ENCODE results near the gene ULBP2. TPM values are rescaled to one million over a fixed set of nuclear protein-coding genes. Genes with fewer than 3 reads are reported as not detected.
"Not testable (repeated sequence)": the region's sequence is repeated elsewhere in the genome, so short reads cannot be mapped to it uniquely, and the experiment has no call there.

The ULBP2 gene
- total RNA-seq, 1 donor from 2014 or later = 0.30 TPM

DNA sequence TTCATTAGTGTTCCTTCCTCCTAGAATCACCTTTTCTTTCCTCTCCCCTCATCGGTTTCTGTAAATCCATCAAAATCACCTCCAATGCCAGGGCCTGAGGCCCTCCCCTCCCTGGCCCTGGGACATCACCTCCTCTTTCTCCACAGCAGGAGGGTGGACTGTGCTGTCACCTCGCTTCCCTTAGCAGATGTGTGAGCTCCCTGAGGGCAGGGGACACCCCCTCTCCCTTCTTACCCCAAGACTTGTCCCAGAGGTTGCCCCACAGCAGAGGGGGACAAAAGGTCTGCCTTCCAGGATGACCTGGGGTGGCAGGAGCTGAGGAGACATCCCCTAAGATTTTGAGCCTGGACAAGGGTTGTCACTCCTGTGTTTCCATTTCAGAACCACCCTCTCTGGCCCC is 27.8 kb downstream of the ULBP2 start:
- Mint-ChIP-seq H3K9me3 (no peaks in the 10 kb centered on the region), H3K27me3 (ENCODE audit: low read depth) (peaks cover 66% of the 10 kb centered on the region)
- TF ChIP-seq, protein P1, sequence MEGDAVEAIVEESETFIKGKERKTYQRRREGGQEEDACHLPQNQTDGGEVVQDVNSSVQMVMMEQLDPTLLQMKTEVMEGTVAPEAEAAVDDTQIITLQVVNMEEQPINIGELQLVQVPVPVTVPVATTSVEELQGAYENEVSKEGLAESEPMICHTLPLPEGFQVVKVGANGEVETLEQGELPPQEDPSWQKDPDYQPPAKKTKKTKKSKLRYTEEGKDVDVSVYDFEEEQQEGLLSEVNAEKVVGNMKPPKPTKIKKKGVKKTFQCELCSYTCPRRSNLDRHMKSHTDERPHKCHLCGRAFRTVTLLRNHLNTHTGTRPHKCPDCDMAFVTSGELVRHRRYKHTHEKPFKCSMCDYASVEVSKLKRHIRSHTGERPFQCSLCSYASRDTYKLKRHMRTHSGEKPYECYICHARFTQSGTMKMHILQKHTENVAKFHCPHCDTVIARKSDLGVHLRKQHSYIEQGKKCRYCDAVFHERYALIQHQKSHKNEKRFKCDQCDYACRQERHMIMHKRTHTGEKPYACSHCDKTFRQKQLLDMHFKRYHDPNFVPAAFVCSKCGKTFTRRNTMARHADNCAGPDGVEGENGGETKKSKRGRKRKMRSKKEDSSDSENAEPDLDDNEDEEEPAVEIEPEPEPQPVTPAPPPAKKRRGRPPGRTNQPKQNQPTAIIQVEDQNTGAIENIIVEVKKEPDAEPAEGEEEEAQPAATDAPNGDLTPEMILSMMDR (conservative IDR thresholded peaks at IDR 0.05) = no peak

DNA sequence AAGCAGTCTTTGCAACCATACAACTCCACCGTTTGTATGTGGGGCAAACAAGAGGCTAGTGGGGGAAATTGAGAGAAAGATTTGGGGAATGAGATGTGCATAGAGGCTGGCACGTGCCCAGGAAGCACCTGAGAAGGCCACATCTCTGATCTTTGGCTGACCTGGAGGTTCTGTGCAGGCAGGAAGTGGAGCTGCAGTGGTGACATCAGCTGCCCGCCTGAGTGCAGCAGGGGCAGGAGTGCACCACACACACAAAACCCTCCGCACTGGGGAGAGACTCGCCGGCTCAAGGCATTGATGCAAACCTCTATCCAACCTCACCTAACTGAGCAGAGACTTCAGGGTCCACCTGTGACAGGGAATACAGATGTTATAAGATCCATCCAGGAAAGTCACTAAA is 32.6 kb downstream of the ULBP2 start:
- DNase-seq (ENCODE audit: low read depth, low spot score); H3K9me3 Mint-ChIP-seq; H3K4me3 Mint-ChIP-seq; H3K27ac Mint-ChIP-seq (ENCODE audit: unreplicated experiment); H3K36me3 Mint-ChIP-seq (ENCODE audit: low read depth); H3K4me1 Mint-ChIP-seq: not testable (repeated sequence)
- H3K27me3 Mint-ChIP-seq (ENCODE audit: low read depth) = peaks cover 71% of the 10 kb centered on the region

More for the DNA sequence above, 27.8 kb downstream of the ULBP2 start:
- Mint-ChIP-seq H3K4me3 (no peak overlapping the region), H3K4me1 (peaks cover 14% of the 10 kb centered on the region), H3K27ac (ENCODE audit: unreplicated experiment) (peak overlapping the region; percentile 12), H3K36me3 (ENCODE audit: low read depth) (peaks cover 3% of the 10 kb centered on the region)
- no peak for DNase-seq (ENCODE audit: low read depth, low spot score)

DNA sequence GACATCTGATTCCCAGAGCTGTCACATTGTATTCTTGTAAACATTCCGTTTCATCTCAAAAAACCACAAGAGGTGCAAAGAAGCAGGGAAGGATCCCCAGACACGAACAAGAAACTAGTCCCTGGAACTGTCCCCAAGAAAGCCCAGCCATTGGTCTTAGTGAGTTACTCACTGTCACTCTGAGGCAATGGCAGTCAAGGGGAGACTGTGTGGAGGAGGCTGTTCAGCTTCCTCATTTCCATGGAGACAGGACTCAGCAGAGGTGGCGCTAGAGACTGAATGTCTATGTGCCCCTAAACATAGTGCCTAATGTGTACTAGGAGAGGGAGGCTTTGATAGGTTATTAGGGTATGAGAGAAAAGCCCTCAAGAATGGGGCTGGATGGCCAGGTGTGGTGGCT is 33.0 kb downstream of the ULBP2 start:
- Mint-ChIP-seq H3K36me3 (ENCODE audit: low read depth) (no peaks in the 10 kb centered on the region), H3K9me3 (no peaks in the 10 kb centered on the region), H3K4me1 (no peaks in the 10 kb centered on the region), H3K4me3 (no peak overlapping the region), H3K27ac (ENCODE audit: unreplicated experiment) (no peak overlapping the region), H3K27me3 (ENCODE audit: low read depth) (peaks cover 73% of the 10 kb centered on the region)
- TF ChIP-seq, protein P1 (conservative IDR thresholded peaks at IDR 0.05) = no peak
- no peak for DNase-seq (ENCODE audit: low read depth, low spot score)

DNA sequence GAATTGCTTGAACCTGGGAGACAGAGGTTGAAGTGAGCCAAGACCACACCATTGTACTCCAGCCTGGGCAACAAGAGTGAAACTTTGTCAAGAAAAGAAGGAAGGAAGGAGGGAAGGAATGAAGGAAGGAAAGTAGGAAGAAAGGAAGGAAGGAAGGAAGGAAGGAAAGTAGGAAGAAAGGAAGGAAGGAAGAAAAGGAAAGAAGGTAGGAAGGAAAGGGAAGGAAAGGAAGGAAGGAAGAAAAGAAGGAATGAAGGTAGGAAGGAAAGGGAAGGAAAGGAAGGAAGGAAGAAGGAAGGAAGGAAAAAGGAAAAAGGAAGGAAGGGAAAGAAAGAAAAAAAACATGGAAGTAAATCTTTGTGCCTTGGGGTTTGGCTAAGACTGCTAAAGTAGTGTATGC is 33.6 kb downstream of the ULBP2 start:
- TF ChIP-seq, protein P1 (conservative IDR thresholded peaks at IDR 0.05) = no peak
- Mint-ChIP-seq H3K27ac (ENCODE audit: unreplicated experiment) (no peak overlapping the region), H3K4me3 (no peak overlapping the region), H3K9me3 (no peaks in the 10 kb centered on the region), H3K36me3 (ENCODE audit: low read depth) (no peaks in the 10 kb centered on the region), H3K27me3 (ENCODE audit: low read depth) (peaks cover 75% of the 10 kb centered on the region), H3K4me1 (no peaks in the 10 kb centered on the region)
- no peak for DNase-seq (ENCODE audit: low read depth, low spot score)

DNA sequence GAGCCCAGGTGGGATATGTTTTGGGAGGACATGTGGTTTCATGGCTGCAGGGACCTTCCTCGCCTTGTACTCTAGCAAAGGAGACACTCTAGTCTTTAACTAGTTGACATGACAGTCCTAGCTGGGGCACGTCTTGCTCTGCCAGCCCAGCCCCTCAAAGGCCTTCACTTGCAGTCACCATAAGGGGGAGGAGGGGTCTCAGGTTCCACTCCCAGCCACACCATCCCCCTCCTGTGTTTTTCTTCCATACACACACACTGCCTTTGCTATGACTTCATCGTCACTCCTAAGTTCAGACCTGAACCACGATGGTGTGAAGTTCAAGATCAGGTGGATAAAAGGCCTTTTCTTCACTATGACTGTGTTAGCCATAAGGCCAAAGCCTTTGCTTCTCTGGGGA is 35.4 kb downstream of the ULBP2 start:
- Mint-ChIP-seq H3K36me3 (ENCODE audit: low read depth) (no peaks in the 10 kb centered on the region), H3K27ac (ENCODE audit: unreplicated experiment) (no peak overlapping the region), H3K27me3 (ENCODE audit: low read depth) (peaks cover 90% of the 10 kb centered on the region), H3K4me1 (no peaks in the 10 kb centered on the region), H3K4me3 (no peak overlapping the region), H3K9me3 (no peaks in the 10 kb centered on the region)
- no peak for DNase-seq (ENCODE audit: low read depth, low spot score)
- TF ChIP-seq, protein P1 (conservative IDR thresholded peaks at IDR 0.05) = no peak

DNA sequence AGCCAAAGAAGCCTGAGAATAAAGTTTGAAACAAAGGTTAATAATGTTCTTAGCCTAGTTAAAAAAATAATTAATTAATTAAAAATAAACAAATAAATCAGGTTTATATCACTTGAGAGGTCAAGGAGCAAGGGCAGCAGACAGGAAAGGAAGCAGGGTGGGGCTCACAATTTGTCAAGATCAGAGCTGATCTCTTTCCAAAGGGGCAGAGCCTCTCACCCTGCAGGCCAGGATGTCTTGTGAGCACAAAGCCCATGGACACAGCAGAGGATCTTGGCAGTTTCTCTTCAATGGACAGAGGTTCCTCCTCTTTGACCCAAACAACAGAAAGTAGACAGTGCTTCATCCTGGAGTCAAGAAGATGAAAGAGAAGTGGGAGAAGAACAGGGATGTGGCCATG is 36.8 kb downstream of the ULBP2 start:
- no peak overlapping the region for H3K4me3 Mint-ChIP-seq
- no peaks in the 10 kb centered on the region for H3K9me3 Mint-ChIP-seq
- H3K27ac Mint-ChIP-seq (ENCODE audit: unreplicated experiment) = no peak overlapping the region
- TF ChIP-seq, protein P1 (conservative IDR thresholded peaks at IDR 0.05) = no peak
- no peaks in the 10 kb centered on the region for H3K36me3 Mint-ChIP-seq (ENCODE audit: low read depth)
- H3K27me3 Mint-ChIP-seq (ENCODE audit: low read depth) = peaks cover 99% of the 10 kb centered on the region
- DNase-seq (ENCODE audit: low read depth, low spot score) = no peak
- H3K4me1 Mint-ChIP-seq = no peaks in the 10 kb centered on the region

Measured in neural crest cell (in vitro differentiated cells).